GM19193 (cell line): ENCODE results near the gene CDH1.

Experiments used
- POLR2A ChIP-seq: IDR thresholded peaks from 4 replicates; pipeline ENCODE4 v1.6.1; 2011; ENCODE audit not compliant: insufficient read depth, insufficient read length; ENCODE audit errors: extremely low read depth

Gene CDH1

GRCh38 chr16:68786685-68787418 is 49.8 kb downstream of the CDH1 start:
- TF ChIP-seq POLR2A, result no peak

DNA sequence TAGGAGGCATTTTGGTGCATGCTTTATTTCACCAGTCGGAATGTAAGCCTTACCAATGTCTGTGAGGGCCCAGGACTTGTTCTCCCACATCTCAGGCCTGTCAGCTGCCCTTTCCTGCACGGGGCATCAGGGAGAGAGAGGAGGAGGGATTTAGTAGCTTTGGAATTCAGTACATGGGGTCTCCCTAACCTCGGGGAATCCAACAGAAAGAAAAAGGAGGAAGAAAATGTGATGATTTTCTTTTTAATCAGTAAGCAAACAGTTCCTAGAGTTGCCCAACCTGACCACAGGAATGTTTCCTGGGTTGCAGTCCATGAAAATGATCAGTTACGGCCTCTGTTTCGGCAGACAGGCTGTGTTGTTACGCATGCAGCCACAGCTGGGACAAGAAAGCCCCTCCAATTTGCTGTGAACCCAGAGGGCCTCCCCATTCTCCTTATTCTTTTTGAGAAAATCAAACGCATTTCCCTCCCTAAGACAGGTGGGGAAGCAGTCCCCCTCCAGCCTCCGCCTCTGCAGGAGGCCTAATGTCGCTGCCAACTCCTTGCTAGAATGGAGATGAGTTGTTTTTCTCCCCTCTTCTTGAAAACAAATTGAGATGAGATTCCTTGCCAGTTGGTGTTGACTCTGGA is 53.2 kb downstream of the CDH1 start:
- TF ChIP-seq POLR2A, result no peak

DNA sequence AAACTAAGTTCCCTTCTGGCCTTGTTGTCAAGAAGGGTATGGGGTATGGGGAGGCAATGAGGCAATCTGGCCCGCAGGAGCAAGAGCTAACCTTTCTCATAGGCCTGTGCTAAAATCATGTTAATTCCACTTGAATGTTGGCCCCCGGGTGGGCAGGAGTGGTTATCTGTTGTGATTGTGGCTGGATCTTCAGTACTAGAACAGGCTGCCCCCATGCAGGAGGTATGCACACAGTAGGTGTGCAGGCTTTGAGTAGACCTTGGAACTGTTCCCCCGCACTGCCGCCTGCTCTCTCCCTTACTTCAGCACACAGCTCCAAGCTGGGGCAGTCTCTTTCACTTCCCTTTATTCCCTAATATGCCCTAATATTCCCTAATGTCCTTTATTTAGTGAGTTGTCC is 53.9 kb downstream of the CDH1 start:
- no peak for TF ChIP-seq POLR2A

GRCh38 chr16:68792465-68793324 is 55.6 kb downstream of the CDH1 start:
- no peak for TF ChIP-seq POLR2A

GRCh38 chr16:68793401-68793857 is 56.3 kb downstream of the CDH1 start:
- no peak for TF ChIP-seq POLR2A

DNA sequence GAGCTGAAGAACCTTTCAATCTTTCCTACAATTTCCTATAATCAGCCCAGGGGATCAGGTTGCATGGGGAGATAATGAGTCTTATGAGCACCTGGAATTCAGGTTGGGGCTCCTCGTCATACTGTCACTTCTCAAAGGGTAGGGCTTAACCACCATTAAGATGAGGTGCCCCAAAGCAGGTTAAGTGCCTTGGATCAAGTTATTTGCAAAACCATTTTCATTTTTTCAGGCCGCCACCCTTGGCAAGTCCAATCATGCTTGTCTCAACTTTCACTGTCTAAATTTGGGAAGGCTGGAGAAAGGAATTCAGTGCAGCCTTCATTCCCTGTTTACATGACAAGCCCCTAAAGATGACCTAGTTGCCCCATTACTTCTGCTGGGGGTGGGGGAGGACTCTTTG is 61.3 kb downstream of the CDH1 start:
- no peak for TF ChIP-seq POLR2A

GRCh38 chr16:68800257-68800875 is 63.3 kb downstream of the CDH1 start:
- TF ChIP-seq POLR2A, result no peak

GRCh38 chr16:68802190-68802589 is 65.1 kb downstream of the CDH1 start:
- TF ChIP-seq POLR2A, result no peak

- TF ChIP-seq POLR2A, result no peak
Observed at GRCh38 chr16:68806422-68806821, 69.3 kb downstream of the CDH1 start.

DNA sequence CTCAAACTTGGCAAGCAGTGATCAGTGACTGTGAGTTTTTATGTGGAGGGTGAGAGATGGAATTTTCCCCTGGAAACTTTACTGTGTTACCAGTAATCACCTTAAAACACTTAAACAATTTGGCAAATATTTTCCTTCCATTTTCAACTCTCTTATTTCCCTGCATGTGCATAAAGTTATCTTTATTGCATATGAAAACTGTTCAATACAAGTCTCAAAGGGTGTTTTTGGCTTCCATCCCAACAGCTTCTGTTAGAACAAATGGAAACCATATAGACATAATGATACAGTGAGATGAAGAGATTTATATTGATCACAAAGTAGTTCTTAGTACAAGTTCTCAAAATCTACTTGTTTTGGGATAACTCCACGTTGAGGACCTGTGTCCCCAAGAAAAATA is 69.9 kb downstream of the CDH1 start:
- no peak for TF ChIP-seq POLR2A

DNA sequence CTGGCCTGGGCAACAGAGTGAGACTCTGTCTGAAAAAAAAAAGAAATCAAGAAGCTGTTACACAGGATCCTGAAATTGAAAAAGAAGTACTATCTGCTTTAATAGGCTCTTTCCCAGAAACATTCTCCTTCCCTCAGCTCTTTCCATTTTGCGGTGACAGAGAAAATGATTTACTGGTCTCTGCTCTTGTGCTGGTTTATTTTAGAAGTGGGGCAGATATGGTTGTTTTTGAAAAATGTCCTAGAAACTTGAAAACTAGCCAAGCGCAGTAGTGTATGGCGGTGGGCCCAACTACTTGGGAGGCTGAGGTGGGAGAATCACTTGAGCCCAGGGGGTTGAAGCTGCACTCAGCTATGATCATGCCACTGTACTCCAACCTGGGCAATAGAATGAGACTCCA is 77.4 kb downstream of the CDH1 start:
- TF ChIP-seq POLR2A, result no peak

GRCh38 chr16:68823401-68824135 is 86.5 kb downstream of the CDH1 start:
- no peak for TF ChIP-seq POLR2A

DNA sequence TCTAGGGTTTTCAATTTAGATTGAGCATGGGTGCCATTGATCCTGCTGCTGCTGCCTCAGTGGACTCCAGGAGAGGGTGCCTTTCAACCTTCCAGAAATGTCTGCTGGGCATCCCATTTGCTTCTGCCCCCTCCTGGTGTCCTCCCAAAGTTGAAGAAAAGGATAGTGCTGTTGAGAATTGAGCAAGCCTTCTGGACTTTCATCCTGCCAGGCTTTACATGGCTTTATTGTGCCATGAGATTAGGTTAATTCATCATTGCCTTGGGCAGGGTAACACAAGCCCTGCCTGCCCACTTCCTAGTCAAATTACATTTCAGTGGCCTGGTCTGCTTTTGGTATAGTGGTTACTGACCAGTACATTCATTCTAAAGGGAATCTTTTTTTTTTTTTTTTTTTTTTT is 88.3 kb downstream of the CDH1 start:
- no peak for TF ChIP-seq POLR2A

DNA sequence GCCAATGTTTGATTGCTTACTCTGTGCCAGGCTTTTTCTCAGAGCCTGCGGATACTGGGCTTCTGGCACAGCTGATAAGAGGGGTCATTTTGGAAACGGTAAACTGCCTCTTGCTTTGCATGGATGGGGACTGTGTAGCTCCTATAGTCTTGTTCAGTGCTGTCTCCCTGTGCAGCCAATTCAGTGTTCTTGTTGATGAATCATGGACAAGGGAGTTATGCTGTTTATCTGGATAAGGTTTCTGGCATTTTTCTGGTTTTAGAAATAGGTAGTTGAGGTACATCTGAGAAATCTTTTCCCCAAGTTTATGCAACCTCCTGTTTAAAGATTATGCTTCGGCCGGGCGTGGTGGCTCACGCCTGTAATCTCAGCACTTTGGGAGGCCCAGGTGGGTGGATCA is 89.6 kb downstream of the CDH1 start:
- TF ChIP-seq POLR2A, result no peak
